8988T (cell line): Measurements from ENCODE around the gene TRIM46.

Experiments used
- DNase-seq: peaks from one replicate; pipeline ENCODE4 v3.0.0; 2011

The TRIM46 gene

GRCh38 chr1:155174324-155175280 is 953 bp downstream of the TRIM46 start:
- DNase-seq = peak; percentile 55

DNA sequence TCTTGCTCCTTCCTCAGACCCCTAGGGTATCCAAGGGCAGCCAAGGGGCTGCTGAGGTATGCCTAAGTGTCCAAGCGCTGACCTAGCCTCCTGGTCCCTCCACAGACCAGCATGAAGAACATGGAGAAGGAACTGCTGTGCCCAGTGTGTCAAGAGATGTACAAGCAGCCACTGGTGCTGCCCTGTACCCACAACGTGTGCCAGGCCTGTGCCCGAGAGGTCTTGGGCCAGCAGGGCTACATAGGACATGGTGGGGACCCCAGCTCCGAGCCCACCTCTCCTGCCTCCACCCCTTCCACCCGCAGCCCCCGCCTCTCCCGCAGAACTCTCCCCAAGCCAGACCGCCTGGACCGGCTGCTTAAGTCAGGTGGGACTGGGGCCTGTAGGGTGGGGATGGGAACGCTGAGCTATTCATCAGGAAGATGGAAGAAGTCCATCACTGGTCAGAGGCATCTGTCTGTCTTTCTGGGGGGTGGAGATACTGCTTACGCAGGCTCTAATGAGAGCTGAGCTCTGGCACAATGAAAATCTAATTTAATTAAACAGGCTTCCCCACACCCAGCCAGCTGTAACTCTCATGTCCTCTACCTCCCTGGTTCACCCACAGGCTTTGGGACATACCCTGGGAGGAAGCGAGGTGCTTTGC is 1.8 kb downstream of the TRIM46 start:
- DNase-seq = no peak

- DNase-seq = peak; percentile 79
These were observed 2.3 kb downstream of the TRIM46 start for GRCh38 chr1:155175927-155176371.

DNA sequence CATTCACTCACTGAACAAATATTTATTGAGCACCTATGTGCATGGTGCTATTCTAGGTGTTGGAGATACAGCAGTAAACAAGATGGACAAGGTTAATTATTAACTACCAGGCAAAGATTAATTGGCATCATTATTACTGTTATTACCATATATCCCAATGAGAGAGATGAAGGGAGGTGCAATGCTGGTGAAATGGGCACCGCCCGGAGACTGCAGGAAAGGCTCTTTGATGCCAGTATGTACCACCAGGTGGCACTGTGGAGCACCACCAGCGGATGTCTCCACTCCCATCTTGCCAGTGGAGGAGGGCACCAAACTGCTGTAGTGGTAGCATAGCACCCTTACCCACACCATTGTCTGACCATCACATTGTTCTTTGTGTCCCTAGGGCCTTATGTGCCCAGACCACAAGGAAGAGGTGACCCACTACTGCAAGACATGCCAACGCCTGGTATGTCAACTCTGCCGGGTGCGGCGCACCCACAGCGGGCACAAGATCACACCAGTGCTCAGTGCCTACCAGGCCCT is 3.0 kb downstream of the TRIM46 start:
- DNase-seq = peak; percentile 99

DNA sequence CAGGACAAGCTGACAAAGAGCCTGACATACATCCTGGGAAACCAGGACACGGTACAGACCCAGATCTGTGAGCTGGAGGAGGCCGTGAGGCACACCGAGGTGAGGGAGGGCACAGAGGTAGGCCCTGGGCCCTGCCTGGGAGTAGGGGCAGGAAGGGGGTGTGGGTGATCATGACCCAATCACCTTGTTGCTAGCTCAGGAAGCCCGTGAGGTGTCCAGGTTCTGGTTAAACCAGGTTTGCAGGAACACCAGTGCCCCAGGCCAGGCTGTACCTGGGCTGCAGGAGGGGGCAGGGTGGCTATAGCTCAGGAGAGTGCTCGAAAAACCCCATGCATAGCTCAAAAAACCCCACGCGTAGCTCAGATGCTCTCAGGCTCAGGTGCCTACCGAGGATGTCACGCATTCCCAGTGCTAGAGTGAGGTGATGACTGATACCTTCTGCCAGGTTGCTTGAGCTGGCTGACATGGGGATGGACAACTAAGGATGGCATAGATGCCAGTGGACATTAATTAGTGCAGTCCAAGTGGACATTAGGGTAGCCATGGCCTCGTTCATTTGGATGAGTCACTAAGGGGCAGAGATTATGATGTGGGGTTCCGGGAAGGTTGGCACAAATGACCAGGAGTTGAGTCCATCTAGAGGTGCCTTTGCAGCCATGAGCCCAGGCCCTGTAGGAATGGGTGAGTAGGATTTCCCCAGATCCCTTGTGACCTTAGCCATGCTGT is 3.7 kb downstream of the TRIM46 start:
- peak; percentile 24 for DNase-seq

- no peak for DNase-seq
These were observed 4.3 kb downstream of the TRIM46 start for GRCh38 chr1:155177918-155178281.

- DNase-seq = peak; percentile 18
These were observed 4.9 kb downstream of the TRIM46 start for GRCh38 chr1:155178441-155179111.

DNA sequence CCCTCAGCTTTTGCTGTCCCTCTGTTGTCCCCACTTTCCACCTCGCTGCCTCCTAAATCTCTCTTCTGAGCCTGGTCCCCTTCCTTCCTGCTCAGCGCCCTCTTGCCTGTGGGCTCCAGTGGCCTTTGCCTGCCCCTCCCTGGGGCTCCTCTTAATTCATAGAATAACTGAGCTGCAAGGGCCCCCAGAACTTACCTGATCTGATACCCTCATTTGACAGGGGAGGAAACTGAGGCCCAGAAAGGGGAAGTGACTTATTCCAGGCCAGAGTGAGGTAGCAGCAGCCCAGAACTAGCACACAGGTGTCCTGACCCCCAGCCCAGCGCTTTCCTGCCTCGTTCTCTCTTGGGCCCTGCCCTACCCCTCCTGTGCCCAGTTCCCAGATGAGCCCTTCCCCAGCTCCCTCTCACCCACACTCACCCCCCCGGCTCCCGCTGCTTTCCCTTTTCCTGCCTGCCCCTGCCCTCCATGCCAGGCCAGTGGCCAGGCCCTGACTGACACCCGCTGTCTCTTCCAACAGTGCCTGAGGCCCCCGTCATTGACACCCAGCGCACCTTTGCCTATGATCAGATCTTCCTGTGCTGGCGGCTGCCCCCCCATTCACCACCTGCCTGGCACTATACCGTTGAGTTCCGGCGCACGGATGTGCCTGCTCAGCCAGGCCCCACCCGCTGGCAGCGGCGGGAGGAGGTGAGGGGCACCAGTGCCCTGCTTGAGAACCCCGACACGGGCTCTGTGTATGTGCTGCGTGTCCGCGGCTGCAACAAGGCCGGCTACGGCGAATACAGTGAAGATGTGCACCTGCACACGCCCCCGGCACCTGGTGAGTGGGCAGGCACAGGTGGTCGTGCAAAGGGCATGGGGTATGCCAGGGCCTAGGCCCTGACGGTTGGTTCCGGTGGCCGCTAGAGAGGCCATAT is 5.7 kb downstream of the TRIM46 start:
- peak; percentile 31 for DNase-seq

DNA sequence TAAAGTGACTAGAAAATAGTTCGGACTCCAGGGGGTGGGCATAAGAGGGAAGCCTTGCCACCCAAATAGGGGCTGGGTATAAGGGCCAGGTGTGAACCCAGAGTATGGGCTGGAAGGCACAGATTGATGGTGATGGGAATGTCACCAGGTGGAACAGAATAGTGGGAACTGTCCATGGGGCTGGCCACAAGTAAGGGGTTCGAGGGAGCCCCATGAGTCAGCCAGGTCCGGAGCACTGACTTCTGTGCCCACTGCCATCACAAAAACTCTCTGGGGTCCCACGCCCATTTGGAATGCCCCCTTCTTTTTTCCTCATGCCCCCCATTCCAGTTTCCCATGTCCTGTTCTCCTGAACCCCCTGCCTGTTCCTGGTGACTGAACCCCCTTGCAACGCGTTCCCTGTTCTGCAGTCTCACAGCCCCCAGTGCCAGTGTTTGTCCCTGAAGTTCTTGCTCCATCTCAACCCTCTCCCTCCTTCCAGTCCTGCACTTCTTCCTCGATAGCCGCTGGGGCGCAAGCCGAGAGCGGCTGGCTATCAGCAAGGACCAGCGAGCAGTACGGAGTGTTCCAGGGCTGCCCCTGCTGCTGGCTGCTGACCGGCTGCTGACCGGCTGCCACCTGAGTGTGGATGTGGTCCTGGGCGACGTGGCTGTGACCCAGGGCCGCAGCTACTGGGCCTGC is 7.9 kb downstream of the TRIM46 start:
- no peak for DNase-seq

DNA sequence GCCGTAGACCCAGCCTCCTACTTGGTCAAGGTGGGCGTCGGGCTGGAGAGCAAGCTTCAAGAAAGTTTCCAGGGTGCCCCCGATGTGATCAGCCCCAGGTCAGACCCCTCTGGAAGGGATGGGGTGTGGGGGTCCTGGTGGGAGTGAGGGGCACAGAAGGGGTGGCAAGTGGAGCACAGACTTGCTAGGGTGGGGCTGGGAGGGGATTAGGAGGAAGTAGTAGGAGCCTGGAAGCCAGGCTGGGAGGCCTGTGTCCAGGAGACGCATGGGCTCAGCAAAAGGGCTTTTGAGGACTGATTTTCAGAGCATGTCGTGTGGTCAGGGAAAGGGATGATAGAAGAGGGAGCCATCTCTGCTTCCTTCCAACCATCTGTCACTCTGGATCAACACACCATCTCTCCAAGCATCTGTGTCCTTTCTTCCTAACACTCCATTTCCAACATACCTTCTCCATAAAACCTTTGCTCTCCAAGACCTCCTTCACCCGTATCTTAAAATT is 8.5 kb downstream of the TRIM46 start:
- DNase-seq = no peak

DNA sequence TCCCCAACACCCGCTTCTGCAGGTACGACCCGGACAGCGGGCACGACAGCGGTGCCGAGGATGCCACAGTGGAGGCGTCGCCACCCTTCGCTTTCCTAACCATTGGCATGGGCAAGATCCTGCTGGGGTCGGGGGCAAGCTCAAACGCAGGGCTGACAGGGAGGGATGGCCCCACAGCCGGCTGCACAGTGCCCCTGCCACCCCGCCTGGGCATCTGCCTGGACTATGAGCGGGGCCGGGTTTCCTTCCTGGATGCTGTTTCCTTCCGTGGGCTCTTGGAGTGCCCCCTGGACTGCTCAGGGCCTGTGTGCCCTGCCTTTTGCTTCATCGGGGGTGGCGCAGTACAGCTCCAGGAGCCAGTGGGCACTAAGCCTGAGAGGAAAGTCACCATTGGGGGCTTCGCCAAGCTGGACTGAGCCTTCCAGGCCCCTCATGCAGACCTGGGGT is 10.1 kb downstream of the TRIM46 start:
- peak; percentile 14 for DNase-seq

- DNase-seq = peak; percentile 9
These were observed 10.7 kb downstream of the TRIM46 start for GRCh38 chr1:155184351-155184811.

GRCh38 chr1:155184835-155185782 is 11.5 kb downstream of the TRIM46 start:
- no peak for DNase-seq

DNA sequence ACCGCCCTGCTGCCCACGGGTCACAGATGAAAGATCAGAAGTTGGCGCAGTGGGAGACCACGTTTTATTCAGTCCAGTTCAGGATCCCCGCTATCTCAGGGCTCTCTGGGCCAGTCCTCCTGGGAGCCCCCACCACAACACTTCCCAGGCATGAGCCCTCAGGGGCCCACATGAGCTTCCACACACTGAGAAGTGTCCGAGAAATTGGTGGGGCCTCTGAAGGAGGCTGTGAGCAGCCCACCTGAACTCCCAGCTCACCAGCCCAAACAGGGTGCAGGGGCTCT is 12.1 kb downstream of the TRIM46 start:
- no peak for DNase-seq

DNA sequence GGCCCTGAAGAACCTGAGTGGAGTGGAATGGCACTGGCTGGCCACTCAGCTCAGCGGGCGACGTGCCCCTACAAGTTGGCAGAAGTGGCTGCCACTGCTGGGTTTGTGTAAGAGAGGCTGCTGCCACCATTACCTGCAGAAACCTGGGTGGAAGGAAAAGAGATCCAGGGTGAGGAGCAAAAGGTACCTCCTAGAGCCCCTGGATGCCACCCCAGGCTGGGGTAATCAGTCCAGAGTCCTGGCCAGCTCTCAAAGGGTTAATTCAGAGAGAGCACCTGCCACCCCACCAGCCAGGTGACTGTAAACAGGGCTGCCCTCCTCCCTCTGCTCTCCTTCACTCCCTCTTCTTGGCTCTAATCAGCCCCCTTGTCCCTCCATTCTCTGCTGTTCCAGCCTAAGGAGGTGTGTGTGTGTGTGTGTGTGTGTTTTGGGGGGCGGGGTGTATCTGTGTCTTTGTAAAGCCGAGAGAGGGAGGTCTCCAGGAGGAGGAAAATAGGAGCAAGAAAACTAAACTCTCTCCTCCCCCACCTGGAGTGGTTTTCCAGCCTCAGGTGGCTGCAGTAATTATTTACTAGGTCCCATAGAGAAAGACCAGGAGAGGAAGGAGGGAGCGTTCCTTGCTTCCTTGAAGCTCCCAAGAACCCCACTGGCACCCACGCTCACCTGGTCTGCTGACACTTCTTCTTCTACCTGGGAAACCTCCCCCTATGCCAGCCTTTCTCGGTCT is 12.6 kb downstream of the TRIM46 start:
- DNase-seq = peak; percentile 20

DNA sequence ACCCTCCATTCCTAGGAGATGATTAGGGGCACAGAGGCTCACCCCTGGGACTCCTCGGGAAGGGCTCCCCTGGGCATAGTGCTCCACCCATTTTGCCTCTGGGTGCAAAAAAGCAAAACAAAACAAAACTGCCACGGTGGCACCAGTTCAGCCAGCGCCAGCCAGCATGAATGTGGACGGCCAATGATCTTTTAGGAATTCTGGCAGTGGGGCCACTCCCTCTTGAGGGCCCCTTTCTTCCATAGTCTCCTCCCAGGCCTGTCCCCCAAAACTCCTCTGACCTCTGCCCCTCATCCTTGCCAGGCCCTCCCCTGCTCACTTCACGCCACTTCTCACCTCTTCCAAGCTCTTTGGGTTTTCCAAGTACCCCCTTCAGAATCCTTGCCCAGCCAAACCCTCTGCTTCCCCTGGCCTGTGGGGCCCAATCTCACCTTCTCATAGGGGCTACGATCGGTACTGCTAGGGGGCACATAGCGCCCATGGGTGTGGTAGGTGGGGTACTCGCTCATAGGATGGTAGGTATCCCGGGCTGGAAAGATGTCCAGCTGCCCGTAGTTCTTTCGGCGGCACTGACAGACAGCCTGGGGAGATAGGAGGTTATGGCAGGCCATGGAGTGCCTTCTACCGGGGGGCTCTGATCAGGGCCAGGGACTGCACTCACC is 13.3 kb downstream of the TRIM46 start:
- DNase-seq = peak; percentile 26

DNA sequence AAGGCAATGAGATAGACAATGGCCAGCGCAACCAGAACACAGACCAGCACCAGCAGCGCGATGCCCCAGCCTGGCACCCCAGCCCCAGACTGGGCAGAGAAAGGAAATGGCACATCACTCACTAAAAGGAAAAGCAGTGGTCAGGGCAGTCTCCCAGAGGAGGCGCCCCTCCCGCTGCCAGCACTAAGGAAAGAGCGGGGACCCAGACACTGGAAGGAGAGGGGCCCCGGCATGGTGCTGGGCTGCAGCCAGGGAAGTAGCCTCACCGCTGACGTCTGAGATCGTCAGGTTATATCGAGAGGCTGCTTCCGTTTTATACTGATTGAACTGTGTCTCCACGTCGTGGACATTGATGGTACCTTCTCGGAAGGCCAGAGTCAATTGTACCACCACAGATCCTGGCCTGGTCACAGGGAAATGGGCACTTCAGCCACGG is 13.8 kb downstream of the TRIM46 start:
- peak; percentile 24 for DNase-seq

DNA sequence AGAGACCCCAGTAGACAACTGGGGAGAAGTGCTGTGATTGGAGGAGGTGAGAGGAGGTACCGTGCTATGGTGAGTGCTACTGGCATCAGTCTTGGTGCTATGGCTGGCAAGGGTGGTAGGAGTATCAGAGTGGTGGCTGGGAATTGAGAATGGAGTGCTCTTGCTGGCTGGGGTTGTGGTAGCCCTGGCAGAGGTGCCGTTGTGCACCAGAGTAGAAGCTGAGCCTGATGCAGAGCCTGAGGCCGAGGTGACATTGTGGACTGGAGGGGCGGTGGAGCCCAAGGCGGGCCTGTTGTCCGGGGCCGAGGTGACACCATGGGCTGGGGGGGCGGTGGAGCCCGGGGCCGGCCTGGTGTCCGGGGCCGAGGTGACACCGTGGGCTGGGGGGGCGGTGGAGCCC is 14.6 kb downstream of the TRIM46 start:
- DNase-seq = peak; percentile 12
